ENCODE data around the gene COX5B. TPM values are rescaled to one million over a fixed set of nuclear protein-coding genes. Genes with fewer than 3 reads are reported as not detected.

The COX5B gene
- total and polyA plus RNA-seq, 9 donors: 98.5 to 478 (median 187) TPM

DNA sequence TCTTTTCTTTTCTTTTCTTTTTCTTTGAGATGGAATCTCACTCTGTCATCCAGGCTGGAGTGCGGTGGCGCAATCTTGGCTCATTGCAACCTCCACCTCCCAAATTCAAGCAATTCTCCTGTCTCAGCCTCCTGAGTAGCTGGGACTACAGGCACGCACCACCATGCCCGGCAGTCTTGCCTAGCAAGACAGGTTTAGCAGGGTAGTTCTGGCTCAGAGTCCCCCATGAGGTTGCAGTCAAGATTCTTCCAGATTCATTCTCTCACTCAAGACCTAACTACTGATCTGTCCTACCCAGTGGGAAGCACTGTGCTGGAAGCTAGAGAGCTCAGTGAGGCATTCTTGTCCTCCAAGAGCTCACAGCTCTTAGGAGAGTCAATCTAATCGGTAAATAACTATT lies 49.9 kb downstream of the COX5B start:
- Histone ChIP-seq H3K27me3 (no peaks in the 10 kb centered on the region), H3K27ac (no peak overlapping the region), H3K4me1 (ENCODE audit: insufficient read depth) (no peaks in the 10 kb centered on the region), H3K9me3 (no peaks in the 10 kb centered on the region), H3K4me3 (no peak overlapping the region), H3K36me3 (no peaks in the 10 kb centered on the region)
- no peak for TF ChIP-seq CTCF (IDR thresholded peaks at IDR 0.05)
- TF ChIP-seq POLR2A (IDR thresholded peaks at IDR 0.05): no peak
- no peak for TF ChIP-seq EP300 (IDR thresholded peaks at IDR 0.05)
- 93 to 98% (median 93%) methylated on average over 5 of the region's 5 CpGs for WGBS, 3 donors
- DNase-seq: no peak
- intact Hi-C loops (cut with DNase I): loop anchor here in 3 of 4 donors (2.0 to 10.0 kb wide), 3 partner anchors 101 to 105 kb away; no protein-coding TSS in a partner anchor

GRCh38 chr2:97697252-97698235 lies 51.7 kb downstream of the COX5B start:
- DNase-seq: peak; percentile 79 to 91 (median 90)
- intact Hi-C loops (cut with DNase I): loop anchor here in 3 of 4 donors (2.0 to 10.0 kb wide), 3 partner anchors 103 to 107 kb away; no protein-coding TSS in a partner anchor
- Histone ChIP-seq H3K27me3 (no peaks in the 10 kb centered on the region), H3K27ac (no peak overlapping the region), H3K36me3 (no peaks in the 10 kb centered on the region), H3K9me3 (no peaks in the 10 kb centered on the region), H3K4me1 (ENCODE audit: insufficient read depth) (no peaks in the 10 kb centered on the region), H3K4me3 (no peak overlapping the region)
- WGBS, 3 donors: 23 to 24% (median 24%) methylated on average over 14 of the region's 14 CpGs
- TF ChIP-seq EP300 (IDR thresholded peaks at IDR 0.05) (no peak), POLR2A (IDR thresholded peaks at IDR 0.05) (no peak), CTCF (IDR thresholded peaks at IDR 0.05) (peak; percentile 71 to 93 (median 91))

Small RNA genes lying within 50 kb of the gene (small RNA-seq; reads per million reads assigned to genes)
- gene RNU4-8P: not detected

Other genes with a start within 250 kb of the COX5B start
- gene ANKRD36B, start 56.2 kb upstream of the COX5B start, total RNA-seq: 100 to 1,000 TPM in 1 of 7 donors, 10 to 100 TPM in 6; 26.9 to 138 (median 40.5) TPM
- 10 to 100 TPM in 1 of 2 donors, 1 to 10 TPM in 1; 6.5 to 15.5 TPM for gene ANKRD36B, start 56.2 kb upstream of the COX5B start, polyA plus RNA-seq
- gene ACTR1B, start 18.0 kb downstream of the COX5B start, total RNA-seq: 10 to 100 TPM; 39.3 to 85.2 (median 67.4) TPM
- 10 to 100 TPM; 23.0 to 71.3 TPM for gene ACTR1B, start 18.0 kb downstream of the COX5B start, polyA plus RNA-seq
- gene C2orf92, start 23.7 kb downstream of the COX5B start, total RNA-seq: 10 to 100 TPM in 1 of 7 donors, 1 to 10 TPM in 6; 3.1 to 17.5 (median 4.5) TPM
- gene C2orf92, start 23.7 kb downstream of the COX5B start, polyA plus RNA-seq: 1 to 10 TPM; 2.3 to 3.8 TPM
- 1 to 10 TPM in 3 of 7 donors, under 1 TPM in 4; 0.45 to 2.0 (median 0.69) TPM for gene ZAP70, start 67.5 kb downstream of the COX5B start, total RNA-seq
- gene ZAP70, start 67.5 kb downstream of the COX5B start, polyA plus RNA-seq: 1 to 10 TPM in 1 of 2 donors, under 1 TPM in 1; 0.75 to 1.2 TPM